IMR-90 (cell line): ENCODE results near the gene C2CD4D. TPM values are rescaled to one million over a fixed set of nuclear protein-coding genes. Genes with fewer than 3 reads are reported as not detected.

Experiments used
- ATAC-seq: fragments of 200-7000 bp; cut with Tn5 transposase; 2 replicates; pipeline ENCODE4 v1.9.1; 2020; ENCODE audit warnings: low read depth, mild to moderate bottlenecking, moderate library complexity
- BruUV-seq: library from RNA; stranded (reverse); fragments of 400-500 nt; replicated peaks from 2 replicates; lab custom pipeline; 2021; lab: Mats Ljungman, UMichigan
- CTCF ChIA-PET: fragments of 300-600 bp; formaldehyde crosslinking; extraction: SDS; loops from one replicate; lab custom pipeline; 2021; ENCODE audit warnings: antibody characterized with exemption; lab: Yijun Ruan, JAX
- POLR2A ChIA-PET: fragments of 300-600 bp; sonication (Branson Sonifier 250); formaldehyde crosslinking; loops from one replicate; lab custom pipeline; 2022; ENCODE audit warnings: antibody characterized with exemption; ENCODE audit not compliant: unreplicated experiment; lab: Charles Lee
- DNase-seq: peaks from one replicate; pipeline ENCODE4 v3.0.0; 2013
- H2AFZ ChIP-seq: replicated peaks from 2 replicates; pipeline ENCODE3; 2013; ENCODE audit warnings: low read length, mild to moderate bottlenecking; ENCODE audit not compliant: poor library complexity
- H2AK5ac ChIP-seq: 2 replicates; pipeline ENCODE4 v1.6.1; 2013; ENCODE audit warnings: low read depth, low read length, inconsistent platforms
- H2AK9ac ChIP-seq: replicated peaks from 2 replicates; pipeline ENCODE3; 2013; ENCODE audit warnings: mild to moderate bottlenecking, low read depth, low read length, moderate library complexity; ENCODE audit not compliant: poor library complexity
- H2BK120ac ChIP-seq: 2 replicates; pipeline ENCODE4 v1.6.1; 2013; ENCODE audit warnings: low read depth, low read length, inconsistent platforms
- H2BK15ac ChIP-seq: 3 replicates; pipeline ENCODE4 v1.6.1; 2013; ENCODE audit warnings: low read depth, low read length, inconsistent platforms
- H2BK20ac ChIP-seq: 2 replicates; pipeline ENCODE4 v1.6.1; 2013; ENCODE audit warnings: low read depth, mild to moderate bottlenecking, inconsistent platforms, low read length, moderate library complexity
- H2BK5ac ChIP-seq: 2 replicates; pipeline ENCODE4 v1.6.1; 2013; ENCODE audit warnings: mild to moderate bottlenecking, low read depth, low read length, inconsistent platforms; ENCODE audit not compliant: poor library complexity, severe bottlenecking
- H3K14ac ChIP-seq: replicated peaks from 2 replicates; pipeline ENCODE4 v1.6.1; 2013; ENCODE audit warnings: low read depth, low read length, inconsistent platforms
- H3K18ac ChIP-seq: 2 replicates; pipeline ENCODE4 v1.6.1; 2013; ENCODE audit warnings: low read depth, low read length, control low read depth
- H3K23ac ChIP-seq: 2 replicates; pipeline ENCODE4 v1.6.1; 2013; ENCODE audit warnings: low read depth, low read length, inconsistent platforms
- H3K27ac ChIP-seq: 2 replicates; pipeline ENCODE4 v1.5.1; 2013; ENCODE audit warnings: mild to moderate bottlenecking, control low read depth, low read length; ENCODE audit not compliant: insufficient read depth
- H3K27me3 ChIP-seq: 2 replicates; pipeline ENCODE4 v1.6.1; 2013; ENCODE audit warnings: low read length; ENCODE audit not compliant: control insufficient read depth, insufficient read depth
- H3K36me3 ChIP-seq: 2 replicates; pipeline ENCODE4 v1.6.1; 2013; ENCODE audit warnings: low read length, mixed read lengths; ENCODE audit not compliant: control insufficient read depth, insufficient read depth
- H3K4ac ChIP-seq: 2 replicates; pipeline ENCODE4 v1.6.1; 2013; ENCODE audit warnings: low read depth, low read length, inconsistent platforms
- H3K4me1 ChIP-seq: 2 replicates; pipeline ENCODE4 v1.6.1; 2013; ENCODE audit warnings: low read length, mixed read lengths; ENCODE audit not compliant: control insufficient read depth, insufficient read depth
- H3K4me2 ChIP-seq: 2 replicates; pipeline ENCODE4 v1.6.1; 2013; ENCODE audit warnings: low read depth, mild to moderate bottlenecking, control low read depth, low read length, moderate library complexity
- H3K4me3 ChIP-seq: 2 replicates; pipeline ENCODE4 v1.5.1; 2013; ENCODE audit warnings: low read depth, mild to moderate bottlenecking, control low read depth, low read length, moderate library complexity; ENCODE audit not compliant: insufficient read depth
- H3K56ac ChIP-seq: 2 replicates; pipeline ENCODE4 v1.6.1; 2013; ENCODE audit warnings: low read length, inconsistent platforms; ENCODE audit not compliant: insufficient read depth; ENCODE audit errors: extremely low read depth
- H3K79me1 ChIP-seq, 2 experiments: 2 replicates each; pipeline ENCODE4 v1.6.1; 2013; ENCODE audit warnings: low read length in 2 of 2, inconsistent platforms in 1 of 2, low read depth in 1 of 2
- H3K9ac ChIP-seq: 2 replicates; pipeline ENCODE4 v1.6.1; 2013; ENCODE audit warnings: low read depth, low read length, control low read depth
- H3K9me1 ChIP-seq: 2 replicates; pipeline ENCODE4 v1.6.1; 2013; ENCODE audit warnings: low read length, inconsistent platforms; ENCODE audit not compliant: insufficient read depth
- H3K9me3 ChIP-seq: 2 replicates; pipeline ENCODE4 v1.6.1; 2013; ENCODE audit warnings: low read length; ENCODE audit not compliant: control insufficient read depth, insufficient read depth
- H4K20me1 ChIP-seq: 2 replicates; pipeline ENCODE4 v1.6.1; 2013; ENCODE audit warnings: low read length, inconsistent platforms; ENCODE audit not compliant: insufficient read depth
- H4K5ac ChIP-seq: 2 replicates; pipeline ENCODE4 v1.6.1; 2013; ENCODE audit warnings: mild to moderate bottlenecking, low read depth, low read length, control low read depth
- H4K8ac ChIP-seq, 2 experiments: 2 replicates each; pipeline ENCODE4 v1.6.1; 2013; ENCODE audit warnings: low read depth in 2 of 2, low read length in 2 of 2, control low read depth in 1 of 2, inconsistent platforms in 1 of 2
- H4K91ac ChIP-seq: 2 replicates; pipeline ENCODE4 v1.6.1; 2013; ENCODE audit warnings: low read depth, low read length, inconsistent platforms; ENCODE audit not compliant: insufficient read depth
- BHLHE40 ChIP-seq: fragments of 150-350 bp; IDR thresholded peaks from 2 replicates; pipeline ENCODE4 v1.6.1; 2016; ENCODE audit warnings: mild to moderate bottlenecking, low read depth, low read length
- CEBPB ChIP-seq: IDR thresholded peaks from 2 replicates; pipeline ENCODE4 v1.6.1; 2012; ENCODE audit warnings: low read depth, low read length, improper control_type of control experiment
- FOS ChIP-seq: fragments of 150-350 bp; IDR thresholded peaks from 2 replicates; pipeline ENCODE4 v1.6.1; 2016; ENCODE audit warnings: low read depth, low read length
- RAD21 ChIP-seq: IDR thresholded peaks from 2 replicates; pipeline ENCODE4 v1.6.1; 2012; ENCODE audit warnings: low read length, improper control_type of control experiment
- RFX5 ChIP-seq: IDR thresholded peaks from 2 replicates; pipeline ENCODE4 v1.8.0; 2012; ENCODE audit warnings: low read depth, mild to moderate bottlenecking, low read length, moderate library complexity
- WGBS, 2 experiments: methylation state at CpG; one replicate each; pipeline versions ENCODE4 v1.1.5 to v1.1.7; 2013; ENCODE audit warnings: missing lambda C conversion rate in 2 of 2; ENCODE audit not compliant: insufficient read length in 1 of 2; ENCODE audit errors: extremely low coverage in 2 of 2; 5-methylcytosine and 5-hydroxymethylcytosine counted together
- dilution Hi-C: fragments of 300-500 bp; cut with HindIII; formaldehyde crosslinking; loops from one replicate; pipeline ENCODE4 v1.14.3; 2018; ENCODE audit warnings: low sequenced_read_pairs; ENCODE audit not compliant: unreplicated experiment
- in situ Hi-C: fragments of 300-500 bp; cut with MboI; formaldehyde crosslinking; loops from 3 replicates; pipeline ENCODE4 v1.14.3; 2019; ENCODE audit warnings: low sequenced_read_pairs, inconsistent platforms, mixed read lengths
- intact Hi-C: fragments of 100-400 bp; cut with micrococcal nuclease; formaldehyde crosslinking; loops from 2 replicates; pipeline ENCODE4 v1.10.0; 2022
- polyA plus RNA-seq, 3 experiments: library from polyadenylated mRNA; depleted of rRNA; stranded (reverse); fragments of >200 nt; gene quantifications; 2 replicates each; pipeline ENCODE4 v1.2.3, GENCODE V29; 2012; ENCODE audit warnings: low replicate concordance in 1 of 3
- total RNA-seq: library from RNA; depleted of rRNA; stranded (reverse); fragments of >200 nt; gene quantifications from 2 replicates; pipeline ENCODE4 v1.2.3, GENCODE V29; 2012

C2CD4D gene
- total and polyA plus RNA-seq, 2 of the 4 experiments (the other 2 are of a cell fraction), result not detected

DNA sequence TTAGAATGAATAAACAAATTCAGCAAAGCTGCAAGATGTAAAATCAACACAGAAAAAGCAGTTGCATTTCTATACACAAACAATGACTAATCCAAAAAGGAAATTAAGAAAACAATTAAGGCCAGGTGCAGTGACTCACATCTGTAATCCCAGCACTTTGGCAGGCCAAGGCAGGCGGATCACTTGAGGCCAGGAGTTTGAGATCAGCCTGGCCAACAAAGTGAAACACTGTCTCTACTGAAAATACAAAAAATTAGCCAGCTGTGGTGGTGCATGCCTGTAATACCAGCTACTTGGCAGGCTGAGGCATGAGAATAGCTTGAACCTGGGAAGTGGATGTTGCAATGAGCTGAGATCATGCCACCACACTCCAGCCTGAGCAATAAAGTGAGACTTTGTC, 47.4 kb upstream of the C2CD4D start:
- Histone ChIP-seq H2BK20ac (no peak overlapping the region), H4K91ac (no peak overlapping the region), H3K79me1 (no peaks in the 10 kb centered on the region), H3K9me1 (no peaks in the 10 kb centered on the region), H2BK5ac (no peak overlapping the region), H3K9ac (no peak overlapping the region), H3K9me3 (no peaks in the 10 kb centered on the region; the same call in 1 of the 2 replicates), H3K14ac (no peak overlapping the region), H4K8ac (no peak overlapping the region), H2BK15ac (no peak overlapping the region), H3K4ac (no peak overlapping the region), H3K23ac (no peak overlapping the region), H3K36me3 (peaks cover 3% of the 10 kb centered on the region), H3K4me3 (no peak overlapping the region), H3K27me3 (no peaks in the 10 kb centered on the region), H3K18ac (no peak overlapping the region), H3K4me1 (no peaks in the 10 kb centered on the region), H2AK5ac (no peak overlapping the region), H4K5ac (no peak overlapping the region), H3K27ac (no peak overlapping the region), H3K56ac (no peak overlapping the region), H4K20me1 (no peaks in the 10 kb centered on the region), H2BK120ac (no peak overlapping the region), H2AFZ (no peak overlapping the region), H2AK9ac (no peak overlapping the region), H3K4me2 (no peak overlapping the region)
- TF ChIP-seq BHLHE40, result peak; percentile 8; the same call in 1 of the 2 replicates
- no peak for TF ChIP-seq RFX5
- TF ChIP-seq RAD21, result no peak
- TF ChIP-seq CEBPB, result peak; percentile 68
- peak; percentile 9; the same call in 1 of the 2 replicates for TF ChIP-seq FOS
- BruUV-seq, result no TSS peak
- POLR2A ChIA-PET, result no interaction called here
- dilution Hi-C loops, result loop anchor here (25.0 kb wide), 1 partner anchor 100 kb away; the partner anchor contains the start of gene TDRKH
- peak; percentile 65 for ATAC-seq
- intact Hi-C loops, result no loop called here
- CTCF ChIA-PET, result interaction anchor here (0.7 to 2.0 kb wide), 3 partner anchors 10 to 458 kb away, joined by 3 to 6 read pairs (median 3); no protein-coding TSS in a partner anchor
- in situ Hi-C loops, result loop anchor here (10.0 kb wide), 1 partner anchor 118 kb away; no protein-coding TSS in a partner anchor
- 57% methylated on average over 1 of the region's 1 CpG; no CpG with 5 or more reads in 1 of the 2 experiments for WGBS, 2 experiments
- peak; percentile 64 for DNase-seq
